Astrocyte (in vitro differentiated cells and primary cell): ENCODE results near the gene DOCK1.

ENCODE experiments used
- EZH2 ChIP-seq: IDR thresholded peaks from 2 replicates; pipeline ENCODE4 v1.6.1; 2012; ENCODE audit warnings: mild to moderate bottlenecking, low read length, inconsistent platforms; ENCODE audit not compliant: insufficient read depth
- TF ChIP-seq, protein P1 (sequence below): IDR thresholded peaks from 2 replicates; pipeline ENCODE4 v1.5.1; 2011; ENCODE audit warnings: low read depth, mild to moderate bottlenecking, inconsistent platforms, low read length, moderate library complexity; ENCODE audit not compliant: insufficient read depth

DNA sequence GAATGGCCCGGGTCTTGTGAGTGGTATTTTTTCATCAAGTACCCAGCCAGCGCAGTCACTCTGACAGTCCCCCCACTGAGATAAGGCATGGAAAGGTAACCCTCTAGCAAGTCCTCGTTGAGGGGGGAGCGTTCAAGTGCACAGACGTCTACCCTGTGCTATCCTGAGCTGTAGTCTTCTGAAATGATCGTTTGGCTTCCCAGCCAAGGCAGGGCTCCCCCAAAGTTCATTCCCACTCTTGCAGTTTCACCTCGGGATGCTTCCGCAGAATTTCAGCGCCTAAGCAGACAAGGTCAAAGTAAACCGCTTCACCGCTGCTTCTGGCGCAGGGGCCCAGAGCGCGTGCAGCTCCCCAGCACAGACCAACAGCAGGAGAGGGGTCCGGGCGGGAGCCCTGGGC is 289.4 kb downstream of the DOCK1 start:
- TF ChIP-seq, protein P1, sequence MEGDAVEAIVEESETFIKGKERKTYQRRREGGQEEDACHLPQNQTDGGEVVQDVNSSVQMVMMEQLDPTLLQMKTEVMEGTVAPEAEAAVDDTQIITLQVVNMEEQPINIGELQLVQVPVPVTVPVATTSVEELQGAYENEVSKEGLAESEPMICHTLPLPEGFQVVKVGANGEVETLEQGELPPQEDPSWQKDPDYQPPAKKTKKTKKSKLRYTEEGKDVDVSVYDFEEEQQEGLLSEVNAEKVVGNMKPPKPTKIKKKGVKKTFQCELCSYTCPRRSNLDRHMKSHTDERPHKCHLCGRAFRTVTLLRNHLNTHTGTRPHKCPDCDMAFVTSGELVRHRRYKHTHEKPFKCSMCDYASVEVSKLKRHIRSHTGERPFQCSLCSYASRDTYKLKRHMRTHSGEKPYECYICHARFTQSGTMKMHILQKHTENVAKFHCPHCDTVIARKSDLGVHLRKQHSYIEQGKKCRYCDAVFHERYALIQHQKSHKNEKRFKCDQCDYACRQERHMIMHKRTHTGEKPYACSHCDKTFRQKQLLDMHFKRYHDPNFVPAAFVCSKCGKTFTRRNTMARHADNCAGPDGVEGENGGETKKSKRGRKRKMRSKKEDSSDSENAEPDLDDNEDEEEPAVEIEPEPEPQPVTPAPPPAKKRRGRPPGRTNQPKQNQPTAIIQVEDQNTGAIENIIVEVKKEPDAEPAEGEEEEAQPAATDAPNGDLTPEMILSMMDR = no peak
- TF ChIP-seq EZH2 = peak; percentile 7
